ENCODE data around the gene MMP23B.

- TF ChIP-seq POLR2AphosphoS5 (IDR thresholded peaks at IDR 0.05; ENCODE audit: low read depth) (no peak), CTCF (conservative IDR thresholded peaks at IDR 0.05; ENCODE audit: low read depth in 2 of 2) (no peak), EZH2phosphoT487 (IDR thresholded peaks at IDR 0.05; ENCODE audit: unreplicated experiment) (no peak), EZH2 (IDR thresholded peaks at IDR 0.05; ENCODE audit: low read depth, unreplicated experiment) (no peak), STAT1 (IDR thresholded peaks at IDR 0.05; ENCODE audit: unreplicated experiment) (no peak), JUNB (IDR thresholded peaks at IDR 0.05; ENCODE audit: unreplicated experiment) (no peak), ZNF462 (CRISPR knock-in tag; IDR thresholded peaks at IDR 0.05) (no peak), ETS1 (IDR thresholded peaks at IDR 0.05) (no peak), CREB1 (CRISPR knock-in tag; IDR thresholded peaks at IDR 0.05; ENCODE audit: low read depth) (no peak), ZNF114 (CRISPR knock-in tag; IDR thresholded peaks at IDR 0.05) (no peak), ZNF331 (CRISPR knock-in tag; IDR thresholded peaks at IDR 0.05; ENCODE audit: low read depth) (no peak)
- TF ChIP-seq, protein P1, sequence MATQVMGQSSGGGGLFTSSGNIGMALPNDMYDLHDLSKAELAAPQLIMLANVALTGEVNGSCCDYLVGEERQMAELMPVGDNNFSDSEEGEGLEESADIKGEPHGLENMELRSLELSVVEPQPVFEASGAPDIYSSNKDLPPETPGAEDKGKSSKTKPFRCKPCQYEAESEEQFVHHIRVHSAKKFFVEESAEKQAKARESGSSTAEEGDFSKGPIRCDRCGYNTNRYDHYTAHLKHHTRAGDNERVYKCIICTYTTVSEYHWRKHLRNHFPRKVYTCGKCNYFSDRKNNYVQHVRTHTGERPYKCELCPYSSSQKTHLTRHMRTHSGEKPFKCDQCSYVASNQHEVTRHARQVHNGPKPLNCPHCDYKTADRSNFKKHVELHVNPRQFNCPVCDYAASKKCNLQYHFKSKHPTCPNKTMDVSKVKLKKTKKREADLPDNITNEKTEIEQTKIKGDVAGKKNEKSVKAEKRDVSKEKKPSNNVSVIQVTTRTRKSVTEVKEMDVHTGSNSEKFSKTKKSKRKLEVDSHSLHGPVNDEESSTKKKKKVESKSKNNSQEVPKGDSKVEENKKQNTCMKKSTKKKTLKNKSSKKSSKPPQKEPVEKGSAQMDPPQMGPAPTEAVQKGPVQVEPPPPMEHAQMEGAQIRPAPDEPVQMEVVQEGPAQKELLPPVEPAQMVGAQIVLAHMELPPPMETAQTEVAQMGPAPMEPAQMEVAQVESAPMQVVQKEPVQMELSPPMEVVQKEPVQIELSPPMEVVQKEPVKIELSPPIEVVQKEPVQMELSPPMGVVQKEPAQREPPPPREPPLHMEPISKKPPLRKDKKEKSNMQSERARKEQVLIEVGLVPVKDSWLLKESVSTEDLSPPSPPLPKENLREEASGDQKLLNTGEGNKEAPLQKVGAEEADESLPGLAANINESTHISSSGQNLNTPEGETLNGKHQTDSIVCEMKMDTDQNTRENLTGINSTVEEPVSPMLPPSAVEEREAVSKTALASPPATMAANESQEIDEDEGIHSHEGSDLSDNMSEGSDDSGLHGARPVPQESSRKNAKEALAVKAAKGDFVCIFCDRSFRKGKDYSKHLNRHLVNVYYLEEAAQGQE (IDR thresholded peaks at IDR 0.05; ENCODE audit: unreplicated experiment), result no peak
These were observed 48.3 kb downstream of the MMP23B start for GRCh38 chr1:1680031-1680911.

All from GM23338 (cell line).